PC-3 (cell line): ENCODE data around the gene SNRNP35. TPM values are rescaled to one million over a fixed set of nuclear protein-coding genes. Genes with fewer than 3 reads are reported as not detected.

Experiments used
- ATAC-seq: fragments of 200-7000 bp; cut with Tn5 transposase; 2 replicates; pipeline ENCODE4 v1.9.1; 2020; ENCODE audit warnings: mild to moderate bottlenecking, moderate library complexity
- BruUV-seq: library from RNA; stranded (reverse); fragments of 400-500 nt; replicated peaks from 2 replicates; lab custom pipeline; 2021; lab: Mats Ljungman, UMichigan
- CTCF ChIA-PET: fragments of 300-600 bp; sonication (Branson Sonifier 250); formaldehyde crosslinking; loops from one replicate; lab custom pipeline; 2022; ENCODE audit warnings: antibody characterized with exemption; lab: Charles Lee
- POLR2A ChIA-PET: fragments of 300-600 bp; sonication (Branson Sonifier 250); formaldehyde crosslinking; loops from one replicate; lab custom pipeline; 2022; ENCODE audit warnings: antibody characterized with exemption; ENCODE audit not compliant: unreplicated experiment; lab: Charles Lee
- DNase-seq: peaks from one replicate; pipeline ENCODE4 v3.0.0-alpha.2; 2015
- H2AFZ ChIP-seq: fragments of 300-600 bp; sonication (generic); 2 replicates; pipeline ENCODE4 v1.6.0; 2016; ENCODE audit warnings: antibody characterized with exemption, low read length
- H3F3A ChIP-seq: fragments of 300-600 bp; sonication (generic); one replicate; pipeline ENCODE4 v1.6.0; 2017; ENCODE audit warnings: antibody characterized with exemption, low read length, control low read depth, mild to moderate bottlenecking; ENCODE audit not compliant: unreplicated experiment
- H3K27ac ChIP-seq: fragments of 300-600 bp; sonication (generic); 2 replicates; pipeline ENCODE4 v1.5.1; 2016; ENCODE audit warnings: mild to moderate bottlenecking, low read length
- H3K27me3 ChIP-seq: fragments of 300-600 bp; sonication (generic); 2 replicates; pipeline ENCODE4 v1.6.1; 2016; ENCODE audit warnings: low read length, mixed read lengths
- H3K36me3 ChIP-seq: fragments of 300-600 bp; sonication (generic); 2 replicates; pipeline ENCODE4 v1.6.1; 2016; ENCODE audit warnings: low read depth, mixed run types, low read length, mixed read lengths
- H3K4me1 ChIP-seq: fragments of 300-600 bp; sonication (generic); 2 replicates; pipeline ENCODE4 v1.5.1; 2016; ENCODE audit warnings: low read length; ENCODE audit not compliant: insufficient read depth
- H3K4me2 ChIP-seq: fragments of 300-600 bp; sonication (generic); 2 replicates; pipeline ENCODE4 v1.6.0; 2016; ENCODE audit warnings: low read length
- H3K4me3 ChIP-seq: fragments of 300-600 bp; sonication (generic); 2 replicates; pipeline ENCODE4 v1.5.1; 2016; ENCODE audit warnings: mild to moderate bottlenecking, low read length, mixed read lengths
- H3K79me2 ChIP-seq: fragments of 300-600 bp; sonication (generic); 2 replicates; pipeline ENCODE4 v1.6.1; 2017; ENCODE audit warnings: low read length, mixed read lengths
- H3K9ac ChIP-seq: fragments of 300-600 bp; sonication (generic); 2 replicates; pipeline ENCODE4 v1.6.0; 2016; ENCODE audit warnings: mild to moderate bottlenecking, low read length
- H3K9me2 ChIP-seq: fragments of 300-600 bp; sonication (generic); replicated peaks from 2 replicates; pipeline ENCODE4 v1.6.1; 2016; ENCODE audit warnings: mixed run types, low read length, mixed read lengths
- H3K9me3 ChIP-seq: fragments of 300-600 bp; sonication (generic); 2 replicates; pipeline ENCODE4 v1.6.1; 2016; ENCODE audit warnings: low read length, mixed read lengths
- H4K20me1 ChIP-seq: fragments of 300-600 bp; sonication (generic); 2 replicates; pipeline ENCODE4 v1.6.1; 2016; ENCODE audit warnings: low read length, mixed read lengths
- CTCF ChIP-seq: fragments of 300-600 bp; sonication (generic); conservative IDR thresholded peaks from 2 replicates; pipeline ENCODE4 v1.5.1; 2017; ENCODE audit warnings: antibody characterized with exemption, low read depth, mild to moderate bottlenecking, low read length
- EZH2 ChIP-seq: fragments of 300-600 bp; sonication (generic); IDR thresholded peaks from one replicate; pipeline ENCODE4 v1.6.1; 2017; ENCODE audit warnings: antibody characterized with exemption, mild to moderate bottlenecking, low read length; ENCODE audit not compliant: unreplicated experiment
- EZH2phosphoT487 ChIP-seq: fragments of 300-600 bp; sonication (generic); IDR thresholded peaks from 2 replicates; pipeline ENCODE4 v1.6.1; 2018; ENCODE audit warnings: mild to moderate bottlenecking, antibody characterized with exemption, low read length, borderline replicate concordance
- intact Hi-C: fragments of 100-400 bp; cut with micrococcal nuclease; formaldehyde crosslinking; loops from 2 replicates; pipeline ENCODE4 v1.9.0; 2023
- total RNA-seq: library from RNA; depleted of rRNA; stranded (reverse); fragments of >200 nt; gene quantifications from 2 replicates; pipeline ENCODE4 v1.2.3, GENCODE V29; 2014

Gene SNRNP35
- total RNA-seq, 1 experiment from 2014 or later: 15.9 TPM

- H3K36me3 ChIP-seq: no peaks in the 10 kb centered on the region
- H4K20me1 ChIP-seq: no peaks in the 10 kb centered on the region
- H3K27ac ChIP-seq: no peak overlapping the region
- no peaks in the 10 kb centered on the region for H3K9me3 ChIP-seq
- no peaks in the 10 kb centered on the region for H3F3A ChIP-seq
- ATAC-seq: no peak
- no peaks in the 10 kb centered on the region for H3K9me2 ChIP-seq
- no peak overlapping the region for H3K4me2 ChIP-seq
- no peak overlapping the region for H3K4me3 ChIP-seq
- DNase-seq: no peak
- no peaks in the 10 kb centered on the region for H3K79me2 ChIP-seq
- ChIA-PET POLR2A (no interaction called here), CTCF (no interaction called here)
- H3K9ac ChIP-seq: no peak overlapping the region
- no peaks in the 10 kb centered on the region for H3K27me3 ChIP-seq
- H2AFZ ChIP-seq: no peak overlapping the region
- intact Hi-C loops: no loop called here
- H3K4me1 ChIP-seq: no peaks in the 10 kb centered on the region
- BruUV-seq: no TSS peak
- no peak for TF ChIP-seq EZH2
- TF ChIP-seq CTCF: no peak
- TF ChIP-seq EZH2phosphoT487: no peak
Measured at GRCh38 chr12:123483602-123484248, 25.8 kb downstream of the SNRNP35 start.

GRCh38 chr12:123485756-123486155 is 27.8 kb downstream of the SNRNP35 start:
- no peaks in the 10 kb centered on the region for H3K9me3 ChIP-seq
- ATAC-seq (no peak), DNase-seq (no peak)
- H3K27me3 ChIP-seq: no peaks in the 10 kb centered on the region
- intact Hi-C loops: no loop called here
- TF ChIP-seq EZH2phosphoT487 (no peak), EZH2 (no peak), CTCF (no peak)
- H3K4me2 ChIP-seq: no peak overlapping the region
- no peak overlapping the region for H3K9ac ChIP-seq
- H3F3A ChIP-seq: no peaks in the 10 kb centered on the region
- POLR2A ChIA-PET: no interaction called here
- H3K4me1 ChIP-seq: no peaks in the 10 kb centered on the region
- H4K20me1 ChIP-seq: no peaks in the 10 kb centered on the region
- no peak overlapping the region for H3K4me3 ChIP-seq
- H3K9me2 ChIP-seq: no peaks in the 10 kb centered on the region
- CTCF ChIA-PET: no interaction called here
- no peaks in the 10 kb centered on the region for H3K36me3 ChIP-seq
- BruUV-seq: no TSS peak
- H3K79me2 ChIP-seq: no peaks in the 10 kb centered on the region
- H3K27ac ChIP-seq: no peak overlapping the region
- no peak overlapping the region for H2AFZ ChIP-seq

GRCh38 chr12:123487428-123487827 is 29.5 kb downstream of the SNRNP35 start:
- H3K27me3 ChIP-seq: no peaks in the 10 kb centered on the region
- ChIA-PET CTCF (no interaction called here), POLR2A (no interaction called here)
- no peaks in the 10 kb centered on the region for H3K9me3 ChIP-seq
- H3K36me3 ChIP-seq: no peaks in the 10 kb centered on the region
- DNase-seq (no peak), ATAC-seq (no peak)
- BruUV-seq: no TSS peak
- no peak overlapping the region for H3K4me2 ChIP-seq
- no peak overlapping the region for H3K9ac ChIP-seq
- intact Hi-C loops: no loop called here
- H3K4me3 ChIP-seq: no peak overlapping the region
- no peak overlapping the region for H3K27ac ChIP-seq
- no peaks in the 10 kb centered on the region for H4K20me1 ChIP-seq
- no peaks in the 10 kb centered on the region for H3K4me1 ChIP-seq
- no peak overlapping the region for H2AFZ ChIP-seq
- H3K9me2 ChIP-seq: no peaks in the 10 kb centered on the region
- H3K79me2 ChIP-seq: no peaks in the 10 kb centered on the region
- no peaks in the 10 kb centered on the region for H3F3A ChIP-seq
- TF ChIP-seq CTCF (no peak), EZH2phosphoT487 (no peak), EZH2 (no peak)
